GM18507 (cell line): Measurements from ENCODE around the gene WTIP.
A peak's percentile ranks its signal among the peaks of the same experiment; 100 is the strongest.
"Not testable (repeated sequence)": the region's sequence is repeated elsewhere in the genome, so short reads cannot be mapped to it uniquely, and the experiment has no call there.

Source experiments
- DNase-seq: peaks from one replicate; pipeline ENCODE4 v3.0.0; 2011; ENCODE audit warnings: low read depth; ENCODE audit not compliant: insufficient read length; ENCODE audit errors: extremely low spot score
- FAIRE-seq: peaks from 2 replicates; lab custom pipeline; 2011; peaks lifted over from hg19 to GRCh38; lab: Jason Lieb, UNC

WTIP gene

GRCh38 chr19:34501339-34502320, 20.1 kb downstream of the WTIP start:
- FAIRE-seq (peak; percentile 91), DNase-seq (peak; percentile 89)

- DNase-seq (no peak), FAIRE-seq (no peak)
Observed at GRCh38 chr19:34502582-34503411, 21.2 kb downstream of the WTIP start.

- DNase-seq (no peak), FAIRE-seq (no peak)
Observed at GRCh38 chr19:34503531-34504272, 22.1 kb downstream of the WTIP start.

GRCh38 chr19:34504273-34504808, 22.8 kb downstream of the WTIP start:
- DNase-seq (no peak), FAIRE-seq (no peak)

GRCh38 chr19:34504809-34505291, 23.3 kb downstream of the WTIP start:
- no peak for DNase-seq
- no peak for FAIRE-seq

- DNase-seq (no peak), FAIRE-seq (no peak)
Observed at GRCh38 chr19:34505321-34506025, 23.9 kb downstream of the WTIP start.

GRCh38 chr19:34506026-34506370, 24.4 kb downstream of the WTIP start:
- FAIRE-seq (no peak), DNase-seq (no peak)

GRCh38 chr19:34507414-34508067, 26.0 kb downstream of the WTIP start:
- FAIRE-seq: no peak

GRCh38 chr19:34508540-34508939, 27.0 kb downstream of the WTIP start:
- DNase-seq: no peak
- no peak for FAIRE-seq

More at GRCh38 chr19:34507414-34508067, 26.0 kb downstream of the WTIP start:
- DNase-seq: no peak

- FAIRE-seq, DNase-seq: not testable (repeated sequence)
Observed at GRCh38 chr19:34510904-34511303, 29.3 kb downstream of the WTIP start.

GRCh38 chr19:34512254-34512822, 30.8 kb downstream of the WTIP start:
- FAIRE-seq (no peak), DNase-seq (no peak)

- DNase-seq: no peak
Observed at GRCh38 chr19:34513767-34514166, 32.2 kb downstream of the WTIP start.

GRCh38 chr19:34519602-34520001, 38.0 kb downstream of the WTIP start:
- DNase-seq (no peak), FAIRE-seq (no peak)

More at GRCh38 chr19:34513767-34514166, 32.2 kb downstream of the WTIP start:
- no peak for FAIRE-seq

- DNase-seq: no peak
- FAIRE-seq: no peak
Observed at GRCh38 chr19:34523408-34523807, 41.9 kb downstream of the WTIP start.

GRCh38 chr19:34525001-34525400, 43.4 kb downstream of the WTIP start:
- DNase-seq: no peak
- FAIRE-seq: no peak

- no peak for DNase-seq
- no peak for FAIRE-seq
Observed at GRCh38 chr19:34534206-34534605, 52.6 kb downstream of the WTIP start.

GRCh38 chr19:34539396-34539795, 57.8 kb downstream of the WTIP start:
- FAIRE-seq (no peak), DNase-seq (no peak)
